ENCODE data around the gene CWF19L2.

The CWF19L2 gene

DNA sequence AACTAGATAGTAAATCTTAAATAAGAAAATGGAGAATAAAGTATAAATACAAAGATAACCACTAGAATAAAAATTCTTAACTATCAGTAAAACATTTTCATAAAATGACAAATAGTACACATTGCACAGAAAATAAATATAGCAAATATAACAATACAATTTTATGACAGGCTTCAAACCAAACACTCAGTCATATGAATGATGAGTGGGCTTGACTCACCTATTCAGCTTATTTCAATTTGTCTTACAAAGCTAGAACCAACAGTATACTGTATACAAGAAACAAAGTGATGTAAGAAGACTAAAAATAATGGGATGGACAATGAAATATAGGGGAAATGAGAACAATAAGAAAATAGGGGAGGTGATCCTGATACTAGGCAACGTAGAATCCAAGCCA is 141.2 kb downstream of the CWF19L2 start:
- in situ Hi-C loops (cut with HindIII; ENCODE audit: low sequenced_read_pairs): no loop called here

- in situ Hi-C loops (cut with HindIII; ENCODE audit: low sequenced_read_pairs): no loop called here
Observed at GRCh38 chr11:107307991-107308390, 149.6 kb downstream of the CWF19L2 start.

DNA sequence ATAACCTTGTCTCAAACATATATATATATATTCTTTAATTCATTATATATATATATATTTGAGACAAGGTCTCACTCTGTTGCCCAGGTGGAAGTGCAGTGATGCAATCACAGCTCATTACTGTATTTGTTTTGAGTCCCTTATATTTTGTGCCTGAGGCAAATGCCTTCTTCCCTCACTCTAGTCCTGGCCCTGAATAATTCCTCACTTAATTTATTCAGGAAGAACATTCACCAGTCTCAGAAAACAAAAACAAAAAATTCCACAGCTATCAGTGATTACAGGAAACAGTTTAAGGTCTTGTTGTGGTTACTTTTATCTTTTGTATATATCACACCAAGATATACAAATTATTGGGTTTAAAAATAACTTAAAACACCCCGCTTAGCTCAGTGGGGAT is 155.7 kb downstream of the CWF19L2 start:
- in situ Hi-C loops (cut with HindIII; ENCODE audit: low sequenced_read_pairs): no loop called here

DNA sequence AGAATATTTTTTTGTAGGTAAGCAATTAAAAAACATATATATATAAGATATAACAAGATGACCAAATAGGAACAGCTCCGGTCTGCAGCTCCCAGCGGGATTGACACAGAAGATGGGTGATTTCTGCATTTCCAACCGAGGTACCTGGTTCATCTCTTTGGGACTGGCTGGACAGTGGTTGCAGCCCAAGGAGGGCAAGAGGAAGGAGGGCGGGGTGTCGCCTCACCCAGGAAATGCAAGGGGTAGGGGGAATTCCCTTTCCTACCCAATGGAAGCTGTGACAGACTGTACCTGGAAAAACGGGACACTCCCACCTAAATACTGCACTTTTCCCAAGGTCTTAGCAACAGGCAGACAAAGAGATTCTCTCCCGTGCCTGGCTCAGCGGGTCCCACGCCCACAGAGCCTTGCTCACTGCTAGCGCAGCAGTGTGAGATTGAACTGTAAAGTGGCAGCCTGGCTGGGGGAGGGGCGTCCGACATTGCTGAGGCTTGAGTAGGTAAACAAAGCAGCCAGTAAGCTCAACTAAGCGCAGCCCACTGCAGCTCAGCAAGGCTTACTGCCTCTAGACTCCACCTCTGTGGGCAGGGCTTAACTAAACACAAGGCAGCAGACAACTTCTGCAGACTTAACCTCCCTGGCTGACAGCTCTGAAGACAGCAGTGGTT is 163.8 kb downstream of the CWF19L2 start:
- in situ Hi-C loops (cut with HindIII; ENCODE audit: low sequenced_read_pairs): loop anchor here (5.0 kb wide), 1 partner anchor 48 kb away; no protein-coding TSS in a partner anchor

- in situ Hi-C loops (cut with HindIII; ENCODE audit: low sequenced_read_pairs): no loop called here
Observed at GRCh38 chr11:107282195-107282594, 175.4 kb downstream of the CWF19L2 start.

Measured in endothelial cell of hepatic sinusoid (primary cell).